Neural cell (in vitro differentiated cells): ENCODE measurements around the gene ACOX3. TPM values are rescaled to one million over a fixed set of nuclear protein-coding genes. Genes with fewer than 3 reads are reported as not detected.

Experiments used
- H2AFZ ChIP-seq: fragments of 200-600, 300-800 bp; sonication (generic), shearing (Covaris generic); 2 replicates; pipeline ENCODE4 v1.6.0; 2014; ENCODE audit warnings: low read depth, mild to moderate bottlenecking, antibody characterized with exemption, low read length, moderate library complexity
- H3F3A ChIP-seq: fragments of 200-600 bp; shearing (Covaris generic); 2 replicates; pipeline ENCODE4 v1.6.1; 2016; ENCODE audit warnings: mild to moderate bottlenecking, moderate library complexity, mixed read lengths, antibody characterized with exemption, low read length; ENCODE audit not compliant: insufficient read depth, poor library complexity, severe bottlenecking
- H3K27ac ChIP-seq: fragments of 200-600, 300-800 bp; sonication (generic), shearing (Covaris generic); 2 replicates; pipeline ENCODE4 v1.5.1; 2014; ENCODE audit warnings: mild to moderate bottlenecking, low read length, moderate library complexity
- H3K27me3 ChIP-seq: fragments of 300-800, 200-600 bp; sonication (generic), shearing (Covaris generic); 2 replicates; pipeline ENCODE4 v1.6.0; 2014; ENCODE audit warnings: mild to moderate bottlenecking, low read depth, low read length, moderate library complexity; ENCODE audit not compliant: insufficient read depth
- H3K36me3 ChIP-seq: fragments of 300-800, 200-600 bp; sonication (generic), shearing (Covaris generic); 2 replicates; pipeline ENCODE4 v1.5.1; 2014; ENCODE audit warnings: mild to moderate bottlenecking, antibody characterized with exemption, low read length, moderate library complexity; ENCODE audit not compliant: insufficient read depth
- H3K4me2 ChIP-seq: fragments of 300-800, 200-600 bp; sonication (generic), shearing (Covaris generic); 2 replicates; pipeline ENCODE4 v1.6.0; 2014; ENCODE audit warnings: mild to moderate bottlenecking, low read length
- H3K4me3 ChIP-seq: fragments of 300-800, 200-600 bp; sonication (generic), shearing (Covaris generic); 2 replicates; pipeline ENCODE4 v1.5.1; 2014; ENCODE audit warnings: mild to moderate bottlenecking, low read length, moderate library complexity
- H3K79me2 ChIP-seq: fragments of 200-600 bp; shearing (Covaris generic); replicated peaks from 2 replicates; pipeline ENCODE4 v1.6.0; 2014; ENCODE audit warnings: mild to moderate bottlenecking, low read length, moderate library complexity; ENCODE audit not compliant: insufficient read depth
- H3K9ac ChIP-seq: fragments of 300-800, 200-600 bp; sonication (generic), shearing (Covaris generic); 2 replicates; pipeline ENCODE4 v1.6.1; 2016; ENCODE audit warnings: mild to moderate bottlenecking, low read length, mixed read lengths
- H3K9me2 ChIP-seq: fragments of 200-600 bp; shearing (Covaris generic); 2 replicates; pipeline ENCODE4 v1.6.1; 2016; ENCODE audit warnings: mild to moderate bottlenecking, low read length, mixed read lengths; ENCODE audit not compliant: insufficient read depth
- H3K9me3 ChIP-seq: fragments of 200-600, 300-800 bp; sonication (generic), shearing (Covaris generic); 2 replicates; pipeline ENCODE4 v1.6.1; 2016; ENCODE audit warnings: mild to moderate bottlenecking, mixed run types, low read length, moderate library complexity, mixed read lengths
- H4K20me1 ChIP-seq: fragments of 200-600 bp; shearing (Covaris generic); 2 replicates; pipeline ENCODE4 v1.6.1; 2016; ENCODE audit warnings: mild to moderate bottlenecking, mixed run types; ENCODE audit not compliant: insufficient read depth
- EP300 ChIP-seq: fragments of 450-650 bp; conservative IDR thresholded peaks from 2 replicates; pipeline ENCODE4 v1.6.1; 2014; ENCODE audit warnings: antibody characterized with exemption, mild to moderate bottlenecking, moderate library complexity; ENCODE audit not compliant: poor library complexity, severe bottlenecking
- EZH2 ChIP-seq: fragments of 200-600, 300-800 bp; shearing (Covaris generic), sonication (generic); IDR thresholded peaks from 2 replicates; pipeline ENCODE4 v1.6.1; 2014; ENCODE audit warnings: antibody characterized with exemption, low read length, borderline replicate concordance, mild to moderate bottlenecking; ENCODE audit not compliant: insufficient read depth, poor library complexity, severe bottlenecking
- MXI1 ChIP-seq: fragments of 450-650 bp; conservative IDR thresholded peaks from 2 replicates; pipeline ENCODE4 v1.6.1; 2014; ENCODE audit warnings: antibody characterized with exemption, mild to moderate bottlenecking; ENCODE audit not compliant: poor library complexity, severe bottlenecking
- POLR2AphosphoS5 ChIP-seq: IDR thresholded peaks from 2 replicates; pipeline ENCODE4 v1.6.1; 2012
- RAD21 ChIP-seq: fragments of 450-650 bp; conservative IDR thresholded peaks from 2 replicates; pipeline ENCODE4 v1.6.1; 2014; ENCODE audit warnings: antibody characterized with exemption, mild to moderate bottlenecking, moderate library complexity
- REST ChIP-seq: IDR thresholded peaks from 2 replicates; pipeline ENCODE4 v1.6.1; 2012; ENCODE audit warnings: borderline replicate concordance
- SMC3 ChIP-seq: fragments of 450-650 bp; conservative IDR thresholded peaks from 2 replicates; pipeline ENCODE4 v1.6.1; 2014; ENCODE audit warnings: antibody characterized with exemption, mild to moderate bottlenecking, moderate library complexity; ENCODE audit not compliant: poor library complexity
- TAF1 ChIP-seq: IDR thresholded peaks from 2 replicates; pipeline ENCODE4 v1.6.1; 2012; ENCODE audit warnings: low read depth
- polyA plus RNA-seq: library from polyadenylated mRNA; depleted of rRNA; stranded (reverse); fragments of >200 nt; gene quantifications from 2 replicates; pipeline ENCODE4 v1.2.3, GENCODE V29; 2014
- TF ChIP-seq, protein P1 (sequence below): fragments of 450-650 bp; IDR thresholded peaks from 2 replicates; pipeline ENCODE4 v1.5.1; 2014; ENCODE audit warnings: antibody characterized with exemption, mild to moderate bottlenecking, moderate library complexity; ENCODE audit not compliant: poor library complexity, severe bottlenecking

The ACOX3 gene
- polyA plus RNA-seq, 1 donor from 2014 or later, result 13.2 TPM

GRCh38 chr4:8403976-8404375 lies 36.5 kb downstream of the ACOX3 start:
- Histone ChIP-seq H3K4me2 (no peak overlapping the region), H3K9me2 (no peaks in the 10 kb centered on the region), H3K36me3 (no peaks in the 10 kb centered on the region), H3K27ac (no peak overlapping the region), H2AFZ (no peak overlapping the region), H3K9me3 (no peaks in the 10 kb centered on the region), H3K27me3 (no peaks in the 10 kb centered on the region), H3F3A (no peaks in the 10 kb centered on the region), H3K4me3 (no peak overlapping the region), H3K79me2 (no peaks in the 10 kb centered on the region), H3K9ac (no peak overlapping the region), H4K20me1 (no peaks in the 10 kb centered on the region)
- TF ChIP-seq EZH2, result no peak
- no peak for TF ChIP-seq SMC3
- no peak for TF ChIP-seq RAD21
- TF ChIP-seq, protein P1, sequence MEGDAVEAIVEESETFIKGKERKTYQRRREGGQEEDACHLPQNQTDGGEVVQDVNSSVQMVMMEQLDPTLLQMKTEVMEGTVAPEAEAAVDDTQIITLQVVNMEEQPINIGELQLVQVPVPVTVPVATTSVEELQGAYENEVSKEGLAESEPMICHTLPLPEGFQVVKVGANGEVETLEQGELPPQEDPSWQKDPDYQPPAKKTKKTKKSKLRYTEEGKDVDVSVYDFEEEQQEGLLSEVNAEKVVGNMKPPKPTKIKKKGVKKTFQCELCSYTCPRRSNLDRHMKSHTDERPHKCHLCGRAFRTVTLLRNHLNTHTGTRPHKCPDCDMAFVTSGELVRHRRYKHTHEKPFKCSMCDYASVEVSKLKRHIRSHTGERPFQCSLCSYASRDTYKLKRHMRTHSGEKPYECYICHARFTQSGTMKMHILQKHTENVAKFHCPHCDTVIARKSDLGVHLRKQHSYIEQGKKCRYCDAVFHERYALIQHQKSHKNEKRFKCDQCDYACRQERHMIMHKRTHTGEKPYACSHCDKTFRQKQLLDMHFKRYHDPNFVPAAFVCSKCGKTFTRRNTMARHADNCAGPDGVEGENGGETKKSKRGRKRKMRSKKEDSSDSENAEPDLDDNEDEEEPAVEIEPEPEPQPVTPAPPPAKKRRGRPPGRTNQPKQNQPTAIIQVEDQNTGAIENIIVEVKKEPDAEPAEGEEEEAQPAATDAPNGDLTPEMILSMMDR, result no peak
- TF ChIP-seq POLR2AphosphoS5, result no peak
- TF ChIP-seq EP300, result no peak

GRCh38 chr4:8403173-8403753 lies 37.3 kb downstream of the ACOX3 start:
- Histone ChIP-seq H4K20me1 (no peaks in the 10 kb centered on the region), H3K79me2 (no peaks in the 10 kb centered on the region), H3K9me3 (no peaks in the 10 kb centered on the region), H3F3A (no peaks in the 10 kb centered on the region), H2AFZ (no peak overlapping the region), H3K27me3 (no peaks in the 10 kb centered on the region), H3K27ac (no peak overlapping the region), H3K9ac (no peak overlapping the region), H3K9me2 (no peaks in the 10 kb centered on the region), H3K4me3 (no peak overlapping the region), H3K36me3 (no peaks in the 10 kb centered on the region), H3K4me2 (no peak overlapping the region)
- no peak for TF ChIP-seq POLR2AphosphoS5
- TF ChIP-seq MXI1, result peak; percentile 13
- no peak for TF ChIP-seq REST
- TF ChIP-seq SMC3, result peak; percentile 89
- TF ChIP-seq, protein P1, result peak; percentile 84
- TF ChIP-seq EP300, result no peak
- no peak for TF ChIP-seq EZH2
- peak; percentile 84 for TF ChIP-seq RAD21
- no peak for TF ChIP-seq TAF1
